Ascending aorta (tissue), 2 donors: ENCODE data around the gene APOOL. TPM values are rescaled to one million over a fixed set of nuclear protein-coding genes. Genes with fewer than 3 reads are reported as not detected.

Experiments used
- DNase-seq, 2 donors: peaks; one replicate each; pipeline ENCODE4 v3.0.0-alpha.2; 2019; ENCODE audit warnings: low spot score in 2 of 2
- H3K27ac ChIP-seq, 2 donors: fragments of 200-600 bp; sonication (generic); one replicate each; pipeline ENCODE4 v1.5.1; 2016 to 2017; ENCODE audit warnings: mild to moderate bottlenecking in 1 of 2
- H3K27me3 ChIP-seq: fragments of 200-600 bp; sonication (generic); one replicate; pipeline ENCODE4 v1.5.1; 2017
- H3K36me3 ChIP-seq, 2 donors: fragments of 200-600 bp; sonication (generic); one replicate each; pipeline ENCODE4 v1.5.1; 2016
- H3K4me1 ChIP-seq, 2 donors: fragments of 200-600 bp; sonication (generic); one replicate each; pipeline ENCODE4 v1.5.1; 2016 to 2017; ENCODE audit warnings: mild to moderate bottlenecking in 1 of 2
- H3K4me3 ChIP-seq, 2 donors: fragments of 200-600 bp; sonication (generic); one replicate each; pipeline ENCODE4 v1.5.1; 2016 to 2017; ENCODE audit warnings: mild to moderate bottlenecking in 1 of 2
- H3K9me3 ChIP-seq, 2 donors: fragments of 200-600 bp; sonication (generic); one replicate each; pipeline ENCODE4 v1.5.1; 2016
- CTCF ChIP-seq, 3 experiments: fragments of 200-600 bp in 2 of 3; fragments of 450-650 bp in 1 of 3; sonication (generic) in 2 of 3; IDR thresholded peaks; one replicate each; pipeline ENCODE4 v1.5.1; 2016 to 2019; ENCODE audit warnings: antibody characterized with exemption in 3 of 3, mild to moderate bottlenecking in 1 of 3, moderate library complexity in 1 of 3
- intact Hi-C: fragments of 100-400 bp; cut with DNase I; formaldehyde crosslinking; loops from one replicate; pipeline ENCODE4 v1.15.1; 2023
- total RNA-seq: library from RNA; depleted of rRNA; stranded (reverse); fragments of >200 nt; gene quantifications from one replicate; pipeline ENCODE4 v1.1.0, GENCODE V29; 2016

APOOL gene
- total RNA-seq, 1 donor from 2014 or later, result 11.5 TPM

DNA sequence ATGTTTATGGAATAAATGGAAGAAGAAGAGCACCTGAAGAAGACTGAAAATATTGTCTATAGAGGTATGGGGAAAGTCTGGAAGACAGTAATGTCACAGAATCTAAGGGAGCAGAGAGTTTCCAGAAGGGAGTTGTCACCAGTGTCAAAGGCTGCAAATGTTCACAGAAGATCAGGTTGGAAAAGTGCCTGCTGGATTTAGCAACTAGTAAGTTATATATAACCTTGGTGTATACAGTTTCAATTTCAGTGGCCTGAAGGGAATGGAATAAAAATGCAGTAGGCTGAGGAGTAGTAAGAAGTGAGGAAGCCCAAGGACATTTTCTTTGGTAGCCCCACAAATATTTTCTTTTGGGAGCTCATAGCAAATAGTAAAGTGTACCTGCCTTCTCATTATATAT, 132.7 kb downstream of the APOOL start:
- no peak for DNase-seq
- intact Hi-C loops, result no loop called here
- TF ChIP-seq CTCF (IDR thresholded peaks at IDR 0.05), result no peak
- Histone ChIP-seq H3K27me3 (no peaks in the 10 kb centered on the region), H3K27ac (no peak overlapping the region), H3K36me3 (no peaks in the 10 kb centered on the region), H3K4me1 (no peaks in the 10 kb centered on the region), H3K9me3 (no peaks in the 10 kb centered on the region), H3K4me3 (no peak overlapping the region)

DNA sequence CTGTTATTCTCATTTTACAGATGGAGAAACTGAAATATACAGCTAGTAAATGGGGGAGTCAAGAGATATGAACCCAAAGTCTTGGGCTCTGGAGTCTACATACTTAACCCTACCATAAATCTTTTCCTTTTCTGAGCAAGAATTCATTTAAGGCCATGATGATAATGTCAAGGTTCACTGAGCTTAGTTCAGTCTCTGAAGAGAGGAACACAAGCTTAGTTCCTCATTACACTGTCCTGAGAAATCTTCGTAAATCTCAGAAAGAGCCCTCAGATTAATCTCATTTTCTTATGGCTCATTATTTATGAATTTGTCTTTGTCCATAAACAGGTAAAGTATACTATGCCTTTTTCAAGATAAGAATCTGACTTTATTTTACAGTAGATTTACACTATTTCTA, 135.7 kb downstream of the APOOL start:
- Histone ChIP-seq H3K27ac (no peak overlapping the region), H3K9me3 (no peaks in the 10 kb centered on the region), H3K4me3 (no peak overlapping the region), H3K27me3 (no peaks in the 10 kb centered on the region), H3K36me3 (no peaks in the 10 kb centered on the region), H3K4me1 (no peaks in the 10 kb centered on the region)
- no peak for DNase-seq
- intact Hi-C loops, result no loop called here
- no peak for TF ChIP-seq CTCF (IDR thresholded peaks at IDR 0.05)

GRCh38 chrX:85140964-85141363, 137.3 kb downstream of the APOOL start:
- intact Hi-C loops, result no loop called here
- no peaks in the 10 kb centered on the region for H3K9me3 ChIP-seq
- no peak for TF ChIP-seq CTCF (IDR thresholded peaks at IDR 0.05)
- no peaks in the 10 kb centered on the region for H3K4me1 ChIP-seq
- no peak overlapping the region for H3K4me3 ChIP-seq
- no peaks in the 10 kb centered on the region for H3K36me3 ChIP-seq
- DNase-seq, result no peak
- H3K27me3 ChIP-seq, result no peaks in the 10 kb centered on the region
- H3K27ac ChIP-seq, result no peak overlapping the region

Other genes starting within 250 kb of the APOOL start
- gene SATL1, start 239.9 kb downstream of the APOOL start, total RNA-seq, result not detected
- 1.2 TPM for gene ZNF711, start 240.1 kb downstream of the APOOL start, total RNA-seq